SK-N-SH (cell line): ENCODE results near the gene DGKD. TPM values are rescaled to one million over a fixed set of nuclear protein-coding genes. Genes with fewer than 3 reads are reported as not detected.

Experiments
- CTCF ChIA-PET: fragments of 300-600, 350-600 bp; formaldehyde crosslinking; extraction: SDS; loops from one replicate; lab custom pipeline; 2021; lab: Yijun Ruan, JAX
- POLR2A ChIA-PET: fragments of 350-600 bp; sonication (Branson Sonifier 250); formaldehyde crosslinking; extraction: SDS; loops from one replicate; lab custom pipeline; 2020; ENCODE audit warnings: antibody characterized with exemption, inconsistent platforms; lab: Yijun Ruan, JAX
- DNase-seq: peaks from one replicate; pipeline ENCODE4 v3.0.0; 2012
- H2AFZ ChIP-seq: fragments of 200-600 bp; sonication (generic); 2 replicates; pipeline ENCODE4 v1.8.1; 2016; ENCODE audit warnings: antibody characterized with exemption, mild to moderate bottlenecking, low read depth
- H3F3A ChIP-seq: fragments of 200-600 bp; sonication (generic); replicated peaks from 2 replicates; pipeline ENCODE3; 2016; ENCODE audit warnings: antibody characterized with exemption, mild to moderate bottlenecking; ENCODE audit not compliant: insufficient read depth
- H3K27ac ChIP-seq, 2 experiments: fragments of 200-500 bp in 1 of 2; fragments of 200-600 bp in 1 of 2; sonication (Bioruptor generic) in 1 of 2; sonication (generic), shearing (Covaris generic) in 1 of 2; 2 replicates each; pipeline versions ENCODE4 v1.5.1 to v1.6.1; 2014 to 2016; ENCODE audit warnings: low read depth in 2 of 2, inconsistent platforms in 1 of 2, low read length in 1 of 2, mild to moderate bottlenecking in 1 of 2, mixed read lengths in 1 of 2
- H3K27me3 ChIP-seq: fragments of 200-600 bp; sonication (generic), shearing (Covaris generic); 2 replicates; pipeline ENCODE4 v1.6.1; 2016; ENCODE audit warnings: mixed run types; ENCODE audit not compliant: insufficient read depth
- H3K36me3 ChIP-seq, 2 experiments: fragments of 200-500 bp in 1 of 2; fragments of 200-600 bp in 1 of 2; sonication (Bioruptor generic) in 1 of 2; sonication (generic) in 1 of 2; replicated peaks in 1 of 2; 2 replicates each; pipeline versions ENCODE3 to v1.5.1; 2014 to 2016; ENCODE audit warnings: low read length in 1 of 2, mild to moderate bottlenecking in 1 of 2; ENCODE audit not compliant: insufficient read depth in 2 of 2, control insufficient read depth in 1 of 2
- H3K4me1 ChIP-seq, 2 experiments: fragments of 200-500 bp in 1 of 2; fragments of 200-600 bp in 1 of 2; sonication (Bioruptor generic) in 1 of 2; sonication (generic), shearing (Covaris generic) in 1 of 2; 2 replicates each; pipeline versions ENCODE4 v1.5.1 to v1.6.1; 2014 to 2016; ENCODE audit warnings: low read depth in 1 of 2, low read length in 1 of 2, mixed run types in 1 of 2; ENCODE audit not compliant: insufficient read depth in 2 of 2, control insufficient read depth in 1 of 2
- H3K4me2 ChIP-seq: fragments of 200-600 bp; sonication (generic), shearing (Covaris generic); 2 replicates; pipeline ENCODE4 v1.6.1; 2017; ENCODE audit warnings: mixed run types
- H3K4me3 ChIP-seq, 2 experiments: fragments of 200-500 bp in 1 of 2; fragments of 200-600 bp in 1 of 2; sonication (Bioruptor generic) in 1 of 2; sonication (generic), shearing (Covaris generic) in 1 of 2; 2 replicates each; pipeline versions ENCODE4 v1.5.1 to v1.8.1; 2014 to 2016; ENCODE audit warnings: low read depth in 2 of 2, inconsistent platforms in 1 of 2, low read length in 1 of 2, mild to moderate bottlenecking in 1 of 2, mixed read lengths in 1 of 2, moderate library complexity in 1 of 2
- H3K79me2 ChIP-seq: fragments of 200-600 bp; sonication (generic); 2 replicates; pipeline ENCODE4 v1.8.1; 2017; ENCODE audit warnings: mild to moderate bottlenecking; ENCODE audit not compliant: insufficient read depth
- H3K9ac ChIP-seq: fragments of 200-600 bp; sonication (generic); 2 replicates; pipeline ENCODE4 v1.6.1; 2017; ENCODE audit warnings: mixed run types
- H3K9me2 ChIP-seq: fragments of 200-600 bp; sonication (generic); 2 replicates; pipeline ENCODE4 v1.6.1; 2017; ENCODE audit warnings: mixed run types
- H3K9me3 ChIP-seq: fragments of 200-600 bp; sonication (generic); 2 replicates; pipeline ENCODE4 v1.6.1; 2017; ENCODE audit warnings: mixed run types, mild to moderate bottlenecking, moderate library complexity
- H4K20me1 ChIP-seq: fragments of 200-600 bp; sonication (generic); 2 replicates; pipeline ENCODE4 v1.6.1; 2017; ENCODE audit warnings: mild to moderate bottlenecking, mixed run types; ENCODE audit not compliant: insufficient read depth
- ELF1 ChIP-seq: IDR thresholded peaks from 2 replicates; pipeline ENCODE4 v1.4.0; 2012
- EP300 ChIP-seq, 2 experiments: IDR thresholded peaks; 2 replicates each; pipeline versions ENCODE4 v1.4.0 to v1.6.1; 2012; ENCODE audit warnings: borderline replicate concordance in 1 of 2, low read depth in 1 of 2, low read length in 1 of 2
- FOXM1 ChIP-seq: IDR thresholded peaks from 2 replicates; pipeline ENCODE4 v1.4.0; 2012; ENCODE audit warnings: low read depth, mild to moderate bottlenecking
- JUND ChIP-seq: IDR thresholded peaks from 2 replicates; pipeline ENCODE4 v1.4.0; 2012
- MEF2A ChIP-seq: IDR thresholded peaks from 2 replicates; pipeline ENCODE4 v1.4.0; 2012; ENCODE audit warnings: low read depth, borderline replicate concordance
- POLR2AphosphoS5 ChIP-seq: IDR thresholded peaks from 2 replicates; pipeline ENCODE4 v1.6.1; 2012; ENCODE audit warnings: low read depth, low read length
- RAD21 ChIP-seq: IDR thresholded peaks from 2 replicates; pipeline ENCODE4 v1.6.1; 2012; ENCODE audit warnings: mild to moderate bottlenecking, low read length
- RCOR1 ChIP-seq: fragments of 150-350 bp; IDR thresholded peaks from 2 replicates; pipeline ENCODE4 v1.6.1; 2017; ENCODE audit warnings: antibody characterized with exemption, low read length
- RFX5 ChIP-seq: IDR thresholded peaks from 2 replicates; pipeline ENCODE4 v1.6.1; 2012; ENCODE audit warnings: mild to moderate bottlenecking, improper control_type of control experiment, low read length
- TAF1 ChIP-seq: IDR thresholded peaks from 2 replicates; pipeline ENCODE4 v1.6.1; 2012; ENCODE audit warnings: low read depth, mild to moderate bottlenecking, low read length, moderate library complexity, borderline replicate concordance
- TCF12 ChIP-seq: IDR thresholded peaks from 2 replicates; pipeline ENCODE4 v1.4.0; 2012
- YY1 ChIP-seq: IDR thresholded peaks from 2 replicates; pipeline ENCODE4 v1.4.0; 2012; ENCODE audit warnings: low read depth, mild to moderate bottlenecking
- whole genome bisulfite sequencing: methylation state at CpG from one replicate; pipeline ENCODE4 v1.1.6; 2017; ENCODE audit warnings: low lambda C conversion rate; 5-methylcytosine and 5-hydroxymethylcytosine counted together
- polyA plus RNA-seq, 3 experiments: library from polyadenylated mRNA; depleted of rRNA; stranded (reverse); fragments of >200 nt; gene quantifications; 2 replicates each; pipeline ENCODE4 v1.2.3, GENCODE V29; 2012
- TF ChIP-seq, protein P1 (sequence below): fragments of 150-350 bp; IDR thresholded peaks from 2 replicates; pipeline ENCODE4 v1.6.1; 2016; ENCODE audit warnings: mild to moderate bottlenecking, low read depth, low read length
- TF ChIP-seq, protein P2 (sequence below): IDR thresholded peaks from 2 replicates; pipeline ENCODE4 v1.6.1; 2012; ENCODE audit warnings: mild to moderate bottlenecking, low read depth, low read length, moderate library complexity
- TF ChIP-seq, protein P3 (sequence below): fragments of 150-350 bp; IDR thresholded peaks from 2 replicates; pipeline ENCODE4 v1.6.1; 2017; ENCODE audit warnings: antibody characterized with exemption, low read length, low read depth, borderline replicate concordance

Gene DGKD
- polyA plus RNA-seq, 1 of the 3 experiments (the other 2 are of a cell fraction), result 21.7 TPM

DNA sequence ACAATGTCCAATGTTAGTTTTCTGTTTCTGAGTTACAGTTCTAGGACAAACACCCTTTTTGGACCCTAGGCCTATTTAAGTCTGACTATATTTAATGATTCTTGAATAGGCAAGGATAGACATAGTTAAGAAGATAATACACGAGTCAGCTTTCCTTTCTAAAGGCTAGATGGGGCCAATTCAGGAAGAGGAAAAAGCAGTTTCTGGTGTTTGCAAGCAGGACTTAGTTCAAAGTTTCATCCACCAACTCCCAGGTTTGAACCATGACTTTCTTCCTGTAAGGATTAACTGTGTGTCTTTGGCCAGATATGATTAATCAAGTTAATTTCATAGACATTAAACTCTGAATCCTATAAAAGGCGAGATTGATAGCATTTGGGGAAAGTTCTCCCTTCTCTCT, 145.6 kb downstream of the DGKD start (continued):
- TF ChIP-seq EP300 (IDR thresholded peaks at IDR 0.05; ENCODE audit: borderline replicate concordance in 1 of 2, low read depth in 1 of 2, low read length in 1 of 2), result no peak
- TF ChIP-seq TAF1, result no peak
- no peak for TF ChIP-seq ELF1

DNA sequence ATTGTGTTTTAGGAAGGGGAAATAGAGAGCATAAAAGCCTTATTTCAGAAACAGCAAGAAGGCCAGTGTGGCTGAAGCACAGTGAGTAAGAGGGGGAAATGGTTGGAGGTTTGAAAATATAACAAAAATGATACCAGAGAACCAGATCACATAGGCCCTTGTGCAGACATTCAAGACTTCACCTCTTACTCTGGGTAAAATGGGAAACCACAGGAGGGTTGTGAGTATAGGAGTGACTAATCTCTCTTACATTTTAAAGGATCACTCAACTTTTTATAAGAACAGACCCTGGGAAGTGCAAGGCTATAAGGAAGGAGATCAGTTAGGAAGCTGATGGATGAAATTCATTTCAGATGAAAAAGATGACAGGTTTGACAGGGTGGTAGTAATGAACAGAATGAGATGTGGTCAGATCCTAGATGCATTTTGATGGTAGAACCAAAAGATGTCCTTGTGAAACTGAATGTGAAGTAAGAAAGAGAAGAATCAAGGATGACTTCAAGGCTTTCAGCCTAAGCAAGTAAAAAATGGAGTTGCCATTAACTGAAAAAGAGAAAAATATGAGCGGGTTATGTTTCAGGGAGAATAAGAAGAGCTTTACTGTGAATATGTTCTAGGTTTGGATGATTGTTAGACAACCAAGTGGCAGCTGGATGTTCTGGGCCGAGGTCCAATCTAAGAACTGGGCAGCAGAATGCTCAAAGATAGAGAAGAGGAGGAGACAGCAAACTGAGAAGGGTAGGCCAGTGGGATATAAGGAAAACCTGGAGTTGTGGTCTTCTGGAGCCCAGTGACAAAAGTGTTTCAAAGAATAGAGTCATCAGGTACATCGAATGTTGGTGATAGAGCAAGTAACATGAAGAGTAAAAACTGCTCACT, 147.1 kb downstream of the DGKD start:
- Histone ChIP-seq H3K27ac (peak overlapping the region in 1 of 2 experiments; percentile 17; a peak in 1 of 4 replicates), H3F3A (peaks cover 12% of the 10 kb centered on the region), H3K4me2 (no peak overlapping the region), H3K4me3 (no peak overlapping the region), H4K20me1 (no peaks in the 10 kb centered on the region), H3K36me3 (peaks cover 53 to 55% of the 10 kb centered on the region in 2 experiments), H3K9ac (no peak overlapping the region), H3K79me2 (no peaks in the 10 kb centered on the region), H3K27me3 (no peaks in the 10 kb centered on the region), H3K9me3 (peaks cover 10% of the 10 kb centered on the region), H3K9me2 (no peaks in the 10 kb centered on the region), H2AFZ (no peak overlapping the region), H3K4me1 (no peaks in the 10 kb centered on the region)
- TF ChIP-seq TAF1 (no peak), YY1 (no peak), FOXM1 (no peak), RFX5 (no peak), POLR2AphosphoS5 (no peak), JUND (no peak), TCF12 (no peak), RAD21 (no peak), MEF2A (no peak), RCOR1 (no peak)
- TF ChIP-seq, protein P1, sequence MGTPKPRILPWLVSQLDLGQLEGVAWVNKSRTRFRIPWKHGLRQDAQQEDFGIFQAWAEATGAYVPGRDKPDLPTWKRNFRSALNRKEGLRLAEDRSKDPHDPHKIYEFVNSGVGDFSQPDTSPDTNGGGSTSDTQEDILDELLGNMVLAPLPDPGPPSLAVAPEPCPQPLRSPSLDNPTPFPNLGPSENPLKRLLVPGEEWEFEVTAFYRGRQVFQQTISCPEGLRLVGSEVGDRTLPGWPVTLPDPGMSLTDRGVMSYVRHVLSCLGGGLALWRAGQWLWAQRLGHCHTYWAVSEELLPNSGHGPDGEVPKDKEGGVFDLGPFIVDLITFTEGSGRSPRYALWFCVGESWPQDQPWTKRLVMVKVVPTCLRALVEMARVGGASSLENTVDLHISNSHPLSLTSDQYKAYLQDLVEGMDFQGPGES, result no peak
- TF ChIP-seq, protein P2, sequence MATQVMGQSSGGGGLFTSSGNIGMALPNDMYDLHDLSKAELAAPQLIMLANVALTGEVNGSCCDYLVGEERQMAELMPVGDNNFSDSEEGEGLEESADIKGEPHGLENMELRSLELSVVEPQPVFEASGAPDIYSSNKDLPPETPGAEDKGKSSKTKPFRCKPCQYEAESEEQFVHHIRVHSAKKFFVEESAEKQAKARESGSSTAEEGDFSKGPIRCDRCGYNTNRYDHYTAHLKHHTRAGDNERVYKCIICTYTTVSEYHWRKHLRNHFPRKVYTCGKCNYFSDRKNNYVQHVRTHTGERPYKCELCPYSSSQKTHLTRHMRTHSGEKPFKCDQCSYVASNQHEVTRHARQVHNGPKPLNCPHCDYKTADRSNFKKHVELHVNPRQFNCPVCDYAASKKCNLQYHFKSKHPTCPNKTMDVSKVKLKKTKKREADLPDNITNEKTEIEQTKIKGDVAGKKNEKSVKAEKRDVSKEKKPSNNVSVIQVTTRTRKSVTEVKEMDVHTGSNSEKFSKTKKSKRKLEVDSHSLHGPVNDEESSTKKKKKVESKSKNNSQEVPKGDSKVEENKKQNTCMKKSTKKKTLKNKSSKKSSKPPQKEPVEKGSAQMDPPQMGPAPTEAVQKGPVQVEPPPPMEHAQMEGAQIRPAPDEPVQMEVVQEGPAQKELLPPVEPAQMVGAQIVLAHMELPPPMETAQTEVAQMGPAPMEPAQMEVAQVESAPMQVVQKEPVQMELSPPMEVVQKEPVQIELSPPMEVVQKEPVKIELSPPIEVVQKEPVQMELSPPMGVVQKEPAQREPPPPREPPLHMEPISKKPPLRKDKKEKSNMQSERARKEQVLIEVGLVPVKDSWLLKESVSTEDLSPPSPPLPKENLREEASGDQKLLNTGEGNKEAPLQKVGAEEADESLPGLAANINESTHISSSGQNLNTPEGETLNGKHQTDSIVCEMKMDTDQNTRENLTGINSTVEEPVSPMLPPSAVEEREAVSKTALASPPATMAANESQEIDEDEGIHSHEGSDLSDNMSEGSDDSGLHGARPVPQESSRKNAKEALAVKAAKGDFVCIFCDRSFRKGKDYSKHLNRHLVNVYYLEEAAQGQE, result no peak
- TF ChIP-seq, protein P3, sequence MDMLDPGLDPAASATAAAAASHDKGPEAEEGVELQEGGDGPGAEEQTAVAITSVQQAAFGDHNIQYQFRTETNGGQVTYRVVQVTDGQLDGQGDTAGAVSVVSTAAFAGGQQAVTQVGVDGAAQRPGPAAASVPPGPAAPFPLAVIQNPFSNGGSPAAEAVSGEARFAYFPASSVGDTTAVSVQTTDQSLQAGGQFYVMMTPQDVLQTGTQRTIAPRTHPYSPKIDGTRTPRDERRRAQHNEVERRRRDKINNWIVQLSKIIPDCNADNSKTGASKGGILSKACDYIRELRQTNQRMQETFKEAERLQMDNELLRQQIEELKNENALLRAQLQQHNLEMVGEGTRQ, result no peak
- 95% methylated on average over 3 of the region's 3 CpGs for WGBS
- CTCF ChIA-PET, result no interaction called here
- no peak for DNase-seq
- POLR2A ChIA-PET, result no interaction called here
